AG20443 (cell line): ENCODE results near the gene PRADC1.
A peak's percentile ranks its signal among the peaks of the same experiment; 100 is the strongest.

ENCODE experiments used
- DNase-seq: peaks from one replicate; pipeline ENCODE4 v3.0.0; 2012; ENCODE audit warnings: low spot score, mixed read lengths

PRADC1 gene

DNA sequence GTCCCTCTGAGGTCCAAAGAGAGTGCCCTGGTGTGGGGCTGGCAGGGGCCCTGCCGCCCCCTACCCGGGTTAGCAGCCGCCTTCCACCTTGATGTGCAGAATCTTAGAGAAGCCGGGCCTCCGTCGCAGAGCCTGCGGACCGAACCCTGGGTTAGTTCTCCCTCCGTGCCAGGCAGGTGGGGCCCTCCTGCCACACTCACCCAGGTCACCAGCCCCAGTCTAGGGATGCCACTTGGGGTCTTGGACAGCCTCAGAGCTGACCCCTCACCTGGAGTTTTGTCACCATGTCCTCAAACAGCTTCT lies 25.8 kb upstream of the PRADC1 start:
- DNase-seq = no peak

DNA sequence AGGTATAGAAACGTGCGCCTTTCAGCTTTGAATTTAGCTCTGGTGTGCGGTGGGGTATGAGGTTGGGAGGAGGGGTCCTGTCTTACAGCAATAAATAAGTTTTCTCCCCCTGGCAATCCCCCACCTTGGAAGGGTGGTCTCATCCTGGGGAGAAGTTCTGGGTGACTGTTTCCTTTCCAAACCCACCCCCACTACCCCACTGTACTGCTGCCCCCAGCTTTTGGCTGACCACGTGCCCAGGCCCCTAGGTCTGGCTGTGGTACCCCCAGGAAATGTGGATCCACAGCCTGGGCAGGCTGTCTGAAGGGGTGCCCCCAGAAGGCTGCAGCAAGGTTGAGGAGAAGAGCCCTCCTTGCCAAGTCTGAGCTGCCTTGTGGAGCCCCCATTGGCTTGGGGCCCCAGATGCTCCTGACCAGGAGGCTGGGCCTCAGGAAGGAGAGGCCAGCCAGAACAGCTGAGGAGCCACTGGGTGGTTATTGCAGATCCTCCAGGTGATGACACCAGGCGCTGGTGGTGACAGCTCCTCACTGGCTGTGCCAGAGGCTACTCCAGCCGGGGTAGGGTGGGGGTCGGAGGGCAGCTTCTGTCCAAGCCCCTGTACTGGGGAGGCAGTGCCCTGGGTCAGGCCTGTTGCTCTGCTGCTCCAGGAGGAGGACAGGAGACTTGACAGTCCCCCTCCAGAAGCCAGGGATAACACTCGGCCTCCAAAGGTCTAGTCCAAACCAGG lies 25.3 kb upstream of the PRADC1 start:
- DNase-seq = no peak

DNA sequence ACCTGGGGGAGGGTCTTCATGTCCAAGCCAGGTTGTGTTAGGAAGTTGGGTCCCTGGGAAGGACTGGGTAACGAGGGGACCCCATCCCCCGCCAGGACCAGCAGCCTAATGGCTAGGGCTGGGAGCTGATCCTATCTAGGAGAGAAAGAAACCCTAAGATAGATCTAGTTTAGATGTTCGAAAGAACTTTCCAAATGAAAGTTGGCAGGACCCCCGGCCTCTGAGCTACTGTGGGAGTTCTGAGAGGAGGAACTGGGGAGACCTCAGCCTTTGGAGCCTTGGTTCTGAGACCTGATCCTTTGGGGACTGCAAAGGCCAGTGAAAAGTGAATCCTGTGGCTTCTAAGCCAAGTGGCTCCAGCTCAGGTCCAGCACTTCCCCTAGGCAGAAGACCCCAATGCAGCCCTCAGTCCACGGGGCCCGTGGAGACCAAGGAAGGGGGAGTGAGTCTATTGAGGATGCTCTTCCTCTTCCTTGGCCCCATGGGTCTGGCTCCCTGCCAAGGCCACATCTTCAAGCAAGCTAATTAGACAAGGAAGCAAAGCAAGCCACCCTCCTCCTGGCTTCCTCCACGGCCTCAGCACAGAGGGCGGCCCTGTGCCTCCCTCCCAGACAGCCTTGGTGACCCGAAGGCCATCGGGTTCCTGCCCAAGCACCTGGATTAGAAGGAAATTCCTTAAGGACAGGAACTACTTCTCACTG lies 24.5 kb upstream of the PRADC1 start:
- no peak for DNase-seq

DNA sequence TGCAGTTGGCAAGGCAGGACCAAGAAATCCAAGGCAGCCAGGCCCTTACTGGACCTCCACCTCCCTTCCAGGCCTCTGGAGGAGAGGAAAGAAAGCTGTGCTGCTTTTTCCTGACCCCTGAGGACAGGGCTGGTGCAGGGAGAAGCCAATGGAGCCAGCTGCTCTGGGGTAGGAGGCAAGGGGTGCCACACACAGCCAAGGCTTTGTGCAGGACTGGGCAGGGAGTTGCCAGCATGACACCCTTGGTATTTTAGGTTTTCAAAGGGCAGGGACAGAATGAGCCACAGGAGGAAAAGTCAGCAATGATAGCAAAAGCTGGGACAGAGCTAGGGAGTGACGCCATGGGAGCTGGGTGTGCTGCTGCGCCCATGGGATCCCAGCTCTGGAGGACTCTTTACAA lies 24.0 kb upstream of the PRADC1 start:
- DNase-seq = no peak

DNA sequence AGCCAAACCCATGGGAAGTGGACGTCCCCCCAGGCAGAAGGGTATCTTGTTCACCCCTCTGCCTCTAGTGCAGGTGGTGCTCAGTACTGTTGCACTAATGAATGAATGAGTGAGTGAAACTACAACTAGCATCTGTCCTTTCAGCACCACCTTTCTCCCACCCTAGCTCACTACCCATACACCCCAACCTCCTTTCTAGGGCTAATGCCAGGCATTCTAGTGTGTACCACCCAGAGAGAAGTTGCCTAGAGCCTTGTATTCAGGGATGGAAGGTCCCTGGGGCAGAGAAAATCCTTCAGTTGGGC lies 23.5 kb upstream of the PRADC1 start:
- no peak for DNase-seq

DNA sequence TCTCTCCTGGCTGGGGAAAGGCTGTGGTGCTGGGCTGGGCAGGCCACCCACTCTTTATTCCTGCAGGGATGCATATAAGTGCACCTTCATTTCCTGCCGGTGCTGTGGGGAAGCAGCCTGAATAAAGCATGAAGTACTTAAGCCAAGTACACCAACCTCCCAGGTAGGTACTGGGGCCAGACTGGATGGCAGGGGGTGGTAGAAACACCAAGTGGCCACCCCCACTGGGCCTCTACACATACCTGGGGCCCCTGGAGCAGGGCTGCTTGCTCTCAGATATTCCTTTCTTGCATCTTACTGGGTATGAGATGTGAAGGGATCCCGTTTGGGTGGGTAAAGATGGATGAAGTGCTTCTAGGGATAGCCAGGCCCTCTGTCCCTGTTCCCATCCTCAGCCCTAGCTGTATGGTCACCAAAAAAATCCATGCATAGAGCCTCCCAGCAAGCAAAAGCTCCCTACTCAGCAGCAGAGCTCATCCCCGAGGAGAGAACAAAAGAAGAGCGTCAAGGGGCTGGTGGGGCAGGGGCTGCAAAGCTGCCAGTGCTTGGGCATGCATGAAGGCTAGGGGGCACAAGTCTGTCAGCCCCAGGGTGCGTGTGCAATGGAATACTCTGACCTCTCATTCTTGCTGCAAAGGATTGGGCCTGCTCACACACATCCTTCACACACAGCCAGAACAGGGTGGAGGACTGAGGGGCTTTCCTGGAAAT lies 23.0 kb upstream of the PRADC1 start:
- DNase-seq = no peak

DNA sequence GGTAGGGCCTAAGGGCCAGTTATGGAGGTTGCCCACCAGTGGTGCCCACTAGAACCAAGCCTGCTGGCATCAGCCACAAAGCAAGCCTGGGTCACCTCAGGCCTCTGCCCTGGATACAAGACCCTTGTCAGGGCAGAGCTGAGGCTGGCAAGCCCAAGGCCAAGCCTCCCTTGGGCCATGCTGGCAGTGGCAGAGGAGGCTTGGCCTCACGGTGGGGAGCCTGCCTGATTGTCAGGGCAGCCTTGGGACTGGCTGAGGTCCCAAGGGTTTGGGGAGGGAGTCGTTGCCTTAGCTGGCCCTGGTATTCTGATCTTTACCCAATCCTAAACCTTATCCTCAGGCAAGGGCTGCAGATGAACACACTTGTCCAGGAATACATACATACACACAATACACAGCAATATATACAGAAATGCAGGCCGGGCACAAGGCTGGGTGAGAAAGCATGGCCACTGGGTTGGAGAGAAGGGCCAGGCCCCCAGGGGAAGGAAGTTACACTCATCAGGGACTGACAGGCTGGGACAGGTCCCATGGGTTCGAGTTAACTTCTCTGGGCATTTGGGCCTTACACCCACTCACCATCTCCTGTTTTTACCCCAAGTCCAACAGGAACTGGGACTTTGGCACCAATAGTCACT lies 22.1 kb upstream of the PRADC1 start:
- no peak for DNase-seq

DNA sequence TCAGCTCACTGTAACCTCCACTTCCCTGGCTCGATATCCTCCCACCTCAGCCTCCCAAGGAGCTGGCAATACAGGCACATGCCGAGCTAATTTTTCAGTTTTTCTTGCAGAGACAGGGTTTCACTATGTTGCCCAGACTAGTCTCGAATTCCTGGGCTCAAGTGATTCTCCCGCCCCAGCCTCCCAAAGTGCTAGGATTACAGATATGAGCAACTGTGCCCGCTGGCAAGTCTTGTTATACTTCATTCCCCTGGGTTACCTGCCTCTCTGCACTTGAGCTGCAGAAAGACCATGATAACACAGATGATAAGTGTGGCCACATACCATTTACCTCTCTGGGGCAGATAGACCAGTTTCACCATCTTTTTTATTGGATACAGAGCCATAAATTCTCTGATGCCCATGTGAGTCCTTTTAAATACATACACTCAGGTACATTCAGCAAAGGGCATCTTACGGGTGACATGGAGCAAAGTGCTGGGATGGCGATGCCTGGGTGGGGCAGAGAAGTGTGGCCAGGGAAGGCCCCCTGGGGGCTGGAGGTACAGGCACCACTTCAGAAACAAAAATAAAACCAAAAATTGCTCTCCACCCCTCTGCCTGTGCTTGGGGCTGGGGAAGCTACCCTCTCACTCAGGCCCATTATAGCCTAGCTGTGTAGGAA lies 21.4 kb upstream of the PRADC1 start:
- no peak for DNase-seq

DNA sequence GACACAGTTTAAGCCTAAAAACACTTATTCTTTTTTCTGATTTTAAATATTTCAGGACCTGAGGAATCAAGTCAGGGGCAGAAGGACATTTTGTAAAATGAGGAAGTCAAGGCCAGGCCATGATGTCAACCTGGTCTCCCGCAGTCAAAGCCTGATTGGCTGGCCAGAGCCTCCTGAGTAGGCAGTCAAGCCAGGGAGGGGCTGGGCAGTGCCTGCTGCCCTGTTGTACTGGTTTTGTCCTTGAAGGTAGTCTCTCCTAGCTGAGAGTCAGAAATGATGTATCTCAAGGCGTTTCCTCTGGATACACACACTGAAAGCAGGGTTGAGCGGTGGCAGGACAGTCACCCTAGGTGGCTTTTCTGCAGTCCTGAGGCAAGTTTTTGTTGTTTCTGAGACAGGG lies 20.9 kb upstream of the PRADC1 start:
- no peak for DNase-seq

DNA sequence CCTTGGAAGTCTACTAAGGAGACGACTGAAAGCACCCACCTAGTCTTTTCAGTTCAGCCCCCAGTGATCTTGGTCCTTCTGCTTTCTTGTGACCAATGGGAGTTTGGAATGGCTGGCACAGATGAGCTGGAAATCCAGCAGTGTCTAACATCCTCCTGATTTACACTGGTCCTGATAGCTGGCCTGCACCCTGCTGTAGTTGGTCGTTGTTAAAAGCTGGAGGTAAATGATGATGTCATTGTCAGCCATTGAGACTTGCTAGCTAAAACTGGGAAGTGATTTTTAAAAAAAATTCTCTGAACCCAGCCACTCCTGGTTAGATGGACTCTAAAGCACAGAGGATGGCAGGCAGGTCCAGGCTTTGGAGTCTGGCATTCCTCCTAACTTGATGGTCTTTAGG lies 20.4 kb upstream of the PRADC1 start:
- no peak for DNase-seq

DNA sequence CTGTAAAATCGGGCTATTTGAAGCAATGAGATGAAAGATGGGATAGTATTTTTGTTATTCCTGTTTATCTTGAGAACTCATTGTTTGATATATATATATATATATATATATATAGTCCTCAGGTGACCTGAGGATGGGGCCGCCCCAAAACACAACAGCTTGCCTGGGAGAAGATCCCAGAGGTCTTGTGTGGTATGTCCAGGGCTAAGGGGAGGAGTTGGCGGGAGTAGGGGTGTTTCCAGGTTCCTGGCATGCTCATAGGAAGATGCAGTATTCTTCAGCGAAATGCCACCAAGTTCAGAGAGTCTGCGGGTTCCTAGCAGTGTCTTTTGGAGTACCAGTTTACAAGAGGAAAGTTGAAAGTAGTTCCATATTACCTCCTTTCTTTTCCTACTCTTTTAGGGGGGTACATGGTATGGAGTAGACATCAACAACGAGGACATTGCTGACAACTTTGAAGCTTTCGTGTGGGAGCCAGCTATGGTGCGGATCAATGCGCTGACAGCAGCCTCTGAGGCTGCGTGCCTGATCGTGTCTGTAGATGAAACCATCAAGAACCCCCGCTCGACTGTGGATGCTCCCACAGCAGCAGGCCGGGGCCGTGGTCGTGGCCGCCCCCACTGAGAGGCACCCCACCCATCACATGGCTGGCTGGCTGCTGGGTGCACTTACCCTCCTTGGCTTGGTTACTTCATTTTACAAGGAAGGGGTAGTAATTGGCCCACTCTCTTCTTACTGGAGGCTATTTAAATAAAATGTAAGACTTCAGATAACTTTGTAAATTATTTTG lies 19.4 kb upstream of the PRADC1 start:
- DNase-seq = no peak

DNA sequence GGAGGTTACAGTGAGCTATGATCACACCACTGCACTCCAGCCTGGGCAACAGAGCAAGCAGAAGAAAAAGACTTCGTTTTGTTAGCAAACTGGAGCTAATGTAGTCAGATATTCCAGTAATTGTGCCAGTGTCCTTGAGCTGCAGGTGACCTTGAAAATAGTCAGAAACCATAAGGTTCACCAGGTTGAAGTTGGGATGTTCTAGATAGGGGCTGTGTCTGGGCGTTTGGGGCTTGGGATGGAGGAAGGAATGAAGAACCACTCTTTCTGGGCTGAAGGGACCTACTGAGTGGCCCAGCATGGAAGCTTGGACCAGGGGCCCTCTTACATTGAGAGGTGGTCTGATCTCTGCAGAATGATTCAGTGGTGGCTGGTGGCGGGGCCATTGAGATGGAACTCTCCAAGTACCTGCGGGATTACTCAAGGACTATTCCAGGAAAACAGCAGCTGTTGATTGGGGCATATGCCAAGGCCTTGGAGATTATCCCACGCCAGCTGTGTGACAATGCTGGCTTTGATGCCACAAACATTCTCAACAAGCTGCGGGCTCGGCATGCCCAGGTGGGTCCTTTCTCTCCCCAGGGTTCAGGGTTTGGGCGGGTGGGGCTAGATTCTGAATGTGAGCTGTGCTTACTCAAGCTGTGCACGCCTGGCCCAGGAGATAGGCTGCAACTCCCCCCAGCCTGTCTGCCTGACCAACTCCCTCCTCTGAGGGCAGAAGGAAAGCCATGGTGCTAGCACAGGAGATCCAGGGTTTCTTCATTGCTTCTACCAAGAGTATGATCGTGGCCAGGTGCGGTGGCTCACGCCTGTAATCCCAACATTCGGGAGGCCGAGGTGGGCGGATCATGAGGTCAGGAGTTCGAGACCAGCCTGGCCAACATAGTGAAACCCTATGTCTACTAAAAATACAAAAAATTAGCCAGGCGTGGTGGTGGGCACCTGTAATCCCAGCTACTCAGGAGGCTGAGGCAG lies 18.1 kb upstream of the PRADC1 start:
- no peak for DNase-seq

DNA sequence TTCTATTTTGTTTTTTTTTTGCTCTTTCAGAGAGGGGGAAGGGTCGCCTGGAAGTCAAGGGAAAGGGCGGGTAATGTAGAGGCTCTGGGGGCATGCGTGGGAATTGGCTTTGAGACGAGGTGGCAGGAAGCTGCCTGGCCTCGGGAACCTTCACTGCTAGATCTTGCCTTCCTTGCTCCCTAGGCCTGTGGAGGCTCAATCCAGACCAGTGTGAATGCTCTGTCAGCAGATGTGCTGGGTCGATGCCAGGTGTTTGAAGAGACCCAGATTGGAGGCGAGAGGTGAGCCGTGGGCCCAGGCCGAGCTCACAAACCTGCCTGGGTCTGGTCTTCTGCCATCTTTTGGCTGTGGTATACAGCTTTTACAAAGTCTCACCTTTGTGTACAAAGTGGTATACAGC lies 16.6 kb upstream of the PRADC1 start:
- DNase-seq = no peak

DNA sequence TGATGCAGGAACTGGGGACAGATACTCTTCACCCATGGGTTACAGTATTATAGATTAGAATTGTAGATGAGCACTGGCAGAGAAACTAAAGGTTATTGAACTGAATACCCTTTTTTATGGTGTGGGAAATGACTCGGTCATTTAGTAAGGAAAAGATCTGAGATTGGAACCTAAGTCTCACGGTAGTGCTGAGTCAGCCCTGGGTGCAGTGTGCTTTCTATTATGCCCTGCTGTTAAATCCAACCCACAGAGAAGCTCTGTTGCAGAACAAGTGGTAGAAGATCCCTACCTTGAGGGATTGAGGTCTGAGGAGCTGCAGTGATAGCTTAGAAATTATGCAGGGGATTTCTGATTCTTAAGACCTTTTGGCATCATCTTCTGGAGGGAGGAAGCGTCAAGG lies 13.8 kb upstream of the PRADC1 start:
- no peak for DNase-seq

DNA sequence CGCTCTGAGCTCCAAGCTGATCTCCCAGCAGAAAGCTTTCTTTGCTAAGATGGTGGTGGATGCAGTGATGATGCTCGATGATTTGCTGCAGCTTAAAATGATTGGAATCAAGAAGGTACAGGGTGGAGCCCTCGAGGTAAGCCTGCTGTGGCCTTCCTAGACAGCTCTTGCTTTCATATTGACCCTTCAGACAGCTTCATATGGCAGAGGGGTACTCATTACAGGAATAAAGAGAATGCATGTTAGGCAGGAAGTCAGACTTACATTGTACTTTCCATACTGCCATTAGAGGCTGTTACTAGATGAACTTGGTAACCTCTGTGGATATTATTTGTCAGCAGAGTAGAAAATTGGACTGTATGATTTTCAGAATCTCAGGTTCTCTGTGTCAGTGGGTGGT lies 11.5 kb upstream of the PRADC1 start:
- DNase-seq = no peak

DNA sequence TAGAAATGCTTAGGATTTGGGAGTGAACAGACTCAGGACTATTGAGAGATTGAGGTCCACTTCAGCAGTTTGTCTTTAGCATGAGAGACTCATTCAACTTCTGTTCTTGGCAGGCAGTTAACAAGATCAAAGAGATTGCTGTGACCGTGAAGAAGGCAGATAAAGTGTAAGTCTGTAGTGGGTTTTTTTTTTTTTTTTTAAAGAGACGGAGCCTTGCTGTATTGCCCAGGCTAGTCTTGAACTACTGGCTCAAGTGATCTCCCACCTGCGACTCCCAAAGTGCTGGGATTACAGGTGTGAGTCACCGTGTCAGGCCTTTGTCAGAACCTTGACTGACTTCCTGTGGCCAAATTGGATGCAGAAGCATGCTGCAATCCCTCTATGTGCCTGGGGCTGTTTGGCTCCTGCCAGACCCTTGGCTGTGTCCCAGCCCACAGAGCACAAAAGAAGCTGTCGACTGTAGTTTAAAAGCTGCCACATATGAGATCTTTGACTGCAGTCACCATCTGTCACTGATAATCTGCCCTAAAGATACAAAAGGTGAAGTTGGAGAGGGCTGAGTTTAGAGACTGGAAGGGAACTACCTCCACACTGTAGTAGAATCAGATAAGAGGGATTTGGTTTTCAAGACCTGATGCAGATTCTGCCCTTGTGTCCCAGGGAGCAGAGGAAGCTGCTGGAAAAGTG lies 11.0 kb upstream of the PRADC1 start:
- DNase-seq = peak; percentile 51

DNA sequence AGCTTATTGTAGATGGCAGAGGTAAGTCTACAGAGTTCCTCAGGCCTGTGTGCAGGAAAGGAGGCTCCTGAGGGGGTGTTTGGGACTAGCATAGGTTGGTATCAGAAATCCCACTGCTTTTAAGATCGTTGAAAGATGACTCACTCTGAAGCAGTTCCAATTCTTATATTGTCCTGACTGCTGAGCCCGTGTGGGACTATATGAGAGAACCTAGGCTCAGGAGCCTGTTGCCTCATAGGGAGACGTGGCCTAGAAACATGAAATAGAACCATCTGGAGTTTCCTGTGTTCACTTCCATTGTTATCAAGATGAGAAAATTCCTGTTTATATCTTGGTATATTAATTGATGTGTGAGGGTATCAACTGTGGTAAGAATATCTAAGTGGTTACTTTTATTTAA lies 6.7 kb upstream of the PRADC1 start:
- no peak for DNase-seq

DNA sequence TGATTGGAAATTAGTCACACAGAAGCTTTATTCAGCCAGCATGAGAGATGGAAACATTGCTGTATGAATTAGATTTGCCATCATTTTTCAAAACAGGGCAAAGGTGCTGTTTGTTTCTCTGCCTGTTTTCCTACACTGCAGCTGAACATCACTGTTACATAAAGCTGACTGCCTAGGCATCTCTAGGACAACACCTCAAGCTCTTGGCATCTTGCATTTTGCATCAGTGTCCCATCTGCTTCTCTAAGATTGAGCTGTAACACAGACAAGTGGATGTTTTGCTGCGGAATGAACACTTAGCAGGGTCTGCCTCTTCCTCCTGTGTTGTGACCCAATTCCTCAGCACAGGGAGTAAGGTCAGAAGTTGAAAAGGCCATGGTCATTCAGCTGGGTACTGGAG lies 5.9 kb upstream of the PRADC1 start:
- no peak for DNase-seq

DNA sequence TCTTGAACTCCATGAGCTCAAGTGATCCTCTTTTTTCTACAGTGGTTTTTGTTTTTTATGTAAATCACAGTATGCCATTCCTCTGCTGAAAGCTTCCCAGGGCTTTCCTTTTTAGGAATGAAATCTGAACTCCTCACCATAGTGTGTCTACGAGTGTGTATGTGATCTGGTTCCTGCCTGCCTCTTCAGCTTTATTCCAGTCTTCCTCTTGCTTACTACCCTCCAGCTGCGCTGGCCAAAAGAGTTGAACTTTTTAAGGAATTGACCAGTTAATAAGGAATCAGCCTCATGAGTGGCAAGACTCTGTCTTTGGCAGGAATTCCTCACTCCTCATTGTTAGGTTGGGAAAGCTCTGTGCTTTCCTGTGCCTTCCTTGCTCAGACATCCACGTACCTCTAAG lies 5.1 kb upstream of the PRADC1 start:
- DNase-seq = no peak

DNA sequence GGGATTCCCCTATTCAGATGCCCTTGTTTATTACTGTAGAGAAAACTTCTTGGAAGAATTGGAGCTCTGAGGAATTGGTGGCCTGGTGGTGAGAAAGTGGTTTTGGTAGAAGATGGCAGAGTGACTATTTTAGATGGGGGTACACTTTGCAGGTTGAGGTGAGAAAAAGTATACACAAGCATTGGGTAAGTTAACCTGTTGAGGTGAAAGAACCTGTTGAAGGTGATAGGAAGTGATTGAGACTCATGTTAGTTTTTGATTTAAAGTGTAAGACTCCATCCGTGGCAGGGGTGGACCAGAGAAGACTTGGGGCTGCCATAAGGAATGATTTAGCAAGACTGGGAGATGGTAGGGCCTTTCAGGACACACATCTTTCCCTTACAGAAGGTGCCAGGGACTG lies 4.1 kb upstream of the PRADC1 start:
- DNase-seq = no peak
